Left renal cortex interstitium (tissue), 4 donors: Measurements from ENCODE around the gene STK24. TPM values are rescaled to one million over a fixed set of nuclear protein-coding genes. Genes with fewer than 3 reads are reported as not detected.

Experiments used
- DNase-seq, 4 donors: peaks; one replicate each; pipeline ENCODE4 v3.0.0-alpha.2; 2013; ENCODE audit warnings: low read depth in 4 of 4, low spot score in 2 of 4, missing footprints in 1 of 4
- polyA plus RNA-seq, 4 donors: library from polyadenylated mRNA; unstranded; fragments of 120-200 nt; gene quantifications; one replicate each; pipeline ENCODE4 v1.2.1, GENCODE V29; 2013; ENCODE audit not compliant: insufficient read length in 4 of 4

The STK24 gene
- polyA plus RNA-seq, 4 donors = 110 to 129 (median 115) TPM

DNA sequence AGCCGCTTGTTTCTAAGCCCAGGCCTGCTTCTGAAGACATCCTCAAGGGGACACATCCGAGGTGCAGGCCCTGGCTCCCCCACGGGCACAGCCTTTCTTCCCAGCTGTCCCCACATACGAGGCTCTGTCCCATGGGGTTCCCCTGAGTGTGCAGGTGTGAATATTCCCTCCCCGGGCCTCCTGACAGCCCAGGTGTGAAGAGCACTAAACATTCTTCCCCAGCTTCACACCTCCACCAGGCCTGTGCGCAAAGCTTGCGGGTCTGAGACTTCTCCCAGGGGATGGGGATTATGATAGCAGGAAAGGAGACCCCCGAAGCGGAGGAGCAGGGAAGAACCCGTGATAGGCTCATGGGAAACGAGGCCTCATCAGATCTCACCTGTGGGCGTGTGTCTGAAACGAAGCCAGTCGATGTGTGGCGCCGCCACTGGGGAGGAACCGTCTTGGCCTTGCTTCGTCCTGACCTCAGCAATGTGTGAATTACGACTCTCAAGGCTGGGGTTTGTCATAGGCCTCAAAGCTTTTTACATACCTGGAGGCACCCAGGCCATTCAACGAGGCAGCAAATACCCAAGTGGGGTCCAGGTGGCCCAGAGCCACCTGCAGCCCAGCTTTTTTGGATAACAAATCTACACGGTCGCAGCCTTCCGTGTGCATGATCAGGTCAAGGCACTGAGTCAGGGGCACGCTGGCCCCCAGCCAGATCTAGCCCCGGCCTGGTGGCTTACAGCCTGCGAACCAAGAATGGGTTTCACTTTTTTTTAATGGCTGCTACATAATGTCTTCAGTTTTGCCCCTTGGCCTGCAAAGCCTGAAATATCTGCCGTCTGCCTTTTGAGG is 134.3 kb downstream of the STK24 start:
- no peak for DNase-seq

DNA sequence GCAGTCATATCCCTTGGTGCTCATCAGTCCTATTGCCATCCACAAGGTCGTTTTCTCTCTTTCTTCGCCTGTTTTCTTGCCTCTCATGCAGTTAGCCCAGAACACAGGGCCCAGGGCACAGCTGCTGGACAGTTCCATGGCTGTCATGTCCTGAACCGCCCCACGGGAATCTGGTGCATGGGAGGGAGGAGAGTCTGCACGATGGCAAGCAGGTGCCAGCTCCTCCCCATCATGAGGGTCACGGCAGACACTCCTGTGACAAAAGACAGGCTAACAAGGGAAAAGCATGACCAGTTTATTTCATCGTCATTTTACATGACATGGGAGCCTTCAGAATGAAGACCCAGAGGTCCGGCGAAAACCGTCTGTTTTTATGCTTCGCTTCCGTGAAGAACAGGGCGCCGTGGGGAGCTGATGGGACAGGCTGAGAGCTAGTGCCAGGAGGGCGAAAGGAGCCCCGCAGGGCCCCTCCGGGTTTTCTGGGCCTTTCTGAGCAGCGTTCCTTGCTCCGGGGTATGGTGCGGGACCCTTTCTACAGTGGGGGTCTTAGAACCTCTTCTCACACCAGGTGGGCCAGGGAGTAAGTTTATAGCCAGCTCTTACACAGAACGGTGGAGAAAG is 135.7 kb downstream of the STK24 start:
- no peak for DNase-seq

- no peak for DNase-seq
These were observed 136.4 kb downstream of the STK24 start for GRCh38 chr13:98440390-98441055.

GRCh38 chr13:98439896-98440295 is 137.0 kb downstream of the STK24 start:
- no peak for DNase-seq

DNA sequence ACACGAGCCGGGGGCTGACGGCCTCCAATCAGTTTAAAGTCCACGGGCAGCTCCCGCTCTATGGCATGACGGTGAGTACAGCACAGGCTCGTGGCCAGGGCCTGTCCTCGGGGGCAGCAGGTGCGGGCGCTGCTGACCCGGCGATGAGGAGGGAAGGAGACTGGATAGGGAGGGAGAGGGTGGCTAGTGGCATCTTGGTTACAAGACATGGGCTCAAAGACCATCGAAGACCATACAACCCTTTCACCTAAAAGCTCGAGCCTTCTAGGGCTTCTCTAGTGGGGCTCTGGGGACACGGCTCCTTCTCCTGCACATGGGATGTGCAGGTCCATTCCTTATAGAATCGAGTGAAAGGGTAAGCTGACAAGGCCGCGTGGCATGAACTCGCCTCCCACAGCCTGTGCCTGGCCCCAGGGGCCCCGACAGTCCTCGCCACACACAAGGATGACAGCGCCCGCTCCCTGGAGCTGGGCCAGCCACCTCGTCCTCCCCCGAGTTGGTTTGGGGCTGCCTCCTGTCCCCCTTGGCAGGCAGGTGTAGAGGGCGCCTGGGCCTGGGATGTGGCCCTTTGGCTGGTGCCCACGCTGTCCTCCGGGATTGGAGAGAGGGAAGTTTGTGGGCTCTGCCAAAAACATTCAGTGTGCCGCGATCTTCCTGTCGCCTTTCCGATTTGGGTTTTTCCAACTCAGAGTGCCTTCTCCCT is 137.6 kb downstream of the STK24 start:
- DNase-seq = no peak

DNA sequence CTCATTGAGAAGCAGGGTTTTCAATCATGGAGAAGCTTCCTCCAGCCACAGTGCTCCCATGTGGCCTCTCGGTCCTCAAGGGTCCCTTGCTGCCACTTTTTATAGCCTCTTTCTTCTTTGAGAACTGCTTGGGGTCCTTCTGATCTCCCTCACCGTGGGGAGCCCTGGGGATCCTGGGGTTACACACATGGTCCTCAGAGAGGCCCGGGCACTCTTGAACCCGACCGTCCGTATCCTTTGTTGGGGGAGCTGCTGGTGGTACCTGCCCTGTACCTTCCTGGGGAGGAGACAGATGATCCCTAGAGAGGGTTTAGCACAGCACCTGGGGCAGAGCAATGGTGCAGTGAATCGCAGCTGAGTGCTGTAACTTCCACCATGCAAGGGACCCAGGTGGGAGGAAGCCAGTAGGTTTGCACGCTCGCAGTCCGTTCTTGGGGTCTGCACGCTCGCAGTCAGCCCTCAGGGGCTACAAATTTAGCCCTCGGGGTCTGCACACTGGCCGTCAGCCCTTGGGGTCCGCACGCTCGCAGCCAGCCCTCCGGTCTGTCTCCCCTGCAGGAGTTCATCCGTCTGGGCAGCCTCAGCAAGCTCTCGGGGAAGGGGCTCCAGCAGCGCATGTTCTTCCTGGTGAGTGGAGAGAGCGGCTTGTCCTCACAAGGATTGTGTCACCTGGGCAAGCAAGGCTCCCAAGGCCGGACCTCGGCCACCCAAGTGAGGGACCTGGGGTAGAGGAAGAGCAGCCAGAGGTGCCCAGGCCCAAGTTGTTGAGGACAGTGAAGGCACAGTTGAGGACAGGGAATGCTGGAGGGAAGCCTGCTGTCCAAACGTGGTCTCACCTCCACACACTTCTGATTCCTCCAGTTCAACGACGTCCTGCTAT is 138.4 kb downstream of the STK24 start:
- DNase-seq = no peak

DNA sequence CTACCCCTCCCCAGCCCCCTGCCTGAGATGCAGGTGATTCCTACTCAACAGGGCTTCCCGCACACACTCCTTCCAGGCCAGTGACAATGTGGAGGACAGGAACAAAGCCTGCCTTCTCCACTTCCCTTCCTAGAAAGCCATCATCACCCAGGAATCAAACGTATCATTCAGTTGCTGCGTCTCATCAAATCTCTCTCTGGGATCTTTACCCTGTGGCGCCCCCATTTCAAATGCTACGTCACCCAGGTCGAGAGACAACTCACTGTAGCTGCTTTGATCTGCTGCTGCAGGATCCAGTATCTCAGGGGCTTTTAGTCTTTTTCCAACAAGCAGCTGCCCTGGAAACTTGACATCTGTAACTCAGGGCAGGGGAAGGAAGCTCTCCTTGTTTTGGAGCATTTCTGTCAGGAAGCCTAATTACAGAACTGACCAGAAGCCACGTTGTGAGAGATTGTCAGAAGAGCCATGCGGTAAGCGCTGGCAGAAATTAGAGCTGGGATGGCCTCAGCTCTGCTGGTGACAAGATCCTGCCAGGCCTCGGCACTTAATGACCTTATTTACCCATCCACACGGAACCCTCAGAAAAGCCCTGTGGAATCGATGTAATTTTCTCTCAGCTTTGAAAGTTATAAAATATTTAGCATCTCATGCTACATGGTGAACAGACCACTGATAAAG is 140.5 kb downstream of the STK24 start:
- DNase-seq = no peak

DNA sequence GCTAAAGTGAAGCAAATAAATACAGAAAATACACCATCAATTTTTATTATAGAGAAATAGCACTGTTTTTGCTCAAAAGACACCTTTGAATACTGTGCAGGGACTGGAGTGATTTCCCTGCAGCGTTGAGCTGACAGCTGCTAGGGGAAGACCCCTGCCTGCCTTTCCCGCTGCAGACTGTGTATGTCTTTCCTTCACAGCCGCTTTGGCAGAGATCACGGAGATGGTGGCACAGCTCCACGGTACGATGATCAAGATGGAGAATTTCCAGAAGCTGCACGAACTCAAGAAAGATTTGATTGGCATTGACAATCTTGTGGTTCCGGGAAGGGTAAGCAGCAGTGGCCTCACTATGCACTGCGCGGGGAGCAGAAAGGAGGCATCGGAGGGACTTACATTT is 141.5 kb downstream of the STK24 start:
- DNase-seq = no peak

DNA sequence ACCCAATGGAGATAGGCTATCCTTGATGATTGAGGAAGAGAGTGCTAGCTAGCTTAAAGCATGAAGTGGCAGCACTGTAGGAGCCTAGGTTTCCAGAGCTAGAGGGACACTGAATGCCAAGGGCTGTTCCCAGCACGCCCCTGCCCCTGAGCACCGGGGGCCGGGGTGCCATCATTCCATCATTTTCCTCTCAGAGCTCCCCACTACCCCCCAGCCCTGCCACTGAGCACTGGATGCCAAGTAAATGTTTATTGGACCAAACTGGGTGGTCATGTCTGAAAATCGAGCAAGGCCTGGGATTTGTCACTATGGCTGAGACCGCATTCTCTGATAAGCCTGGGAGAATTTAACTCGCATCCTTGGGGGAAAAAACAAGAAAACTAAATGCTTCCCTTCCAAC is 142.8 kb downstream of the STK24 start:
- DNase-seq = no peak

- DNase-seq = no peak
These were observed 143.3 kb downstream of the STK24 start for GRCh38 chr13:98433654-98434053.

GRCh38 chr13:98432638-98433037 is 144.3 kb downstream of the STK24 start:
- no peak for DNase-seq

DNA sequence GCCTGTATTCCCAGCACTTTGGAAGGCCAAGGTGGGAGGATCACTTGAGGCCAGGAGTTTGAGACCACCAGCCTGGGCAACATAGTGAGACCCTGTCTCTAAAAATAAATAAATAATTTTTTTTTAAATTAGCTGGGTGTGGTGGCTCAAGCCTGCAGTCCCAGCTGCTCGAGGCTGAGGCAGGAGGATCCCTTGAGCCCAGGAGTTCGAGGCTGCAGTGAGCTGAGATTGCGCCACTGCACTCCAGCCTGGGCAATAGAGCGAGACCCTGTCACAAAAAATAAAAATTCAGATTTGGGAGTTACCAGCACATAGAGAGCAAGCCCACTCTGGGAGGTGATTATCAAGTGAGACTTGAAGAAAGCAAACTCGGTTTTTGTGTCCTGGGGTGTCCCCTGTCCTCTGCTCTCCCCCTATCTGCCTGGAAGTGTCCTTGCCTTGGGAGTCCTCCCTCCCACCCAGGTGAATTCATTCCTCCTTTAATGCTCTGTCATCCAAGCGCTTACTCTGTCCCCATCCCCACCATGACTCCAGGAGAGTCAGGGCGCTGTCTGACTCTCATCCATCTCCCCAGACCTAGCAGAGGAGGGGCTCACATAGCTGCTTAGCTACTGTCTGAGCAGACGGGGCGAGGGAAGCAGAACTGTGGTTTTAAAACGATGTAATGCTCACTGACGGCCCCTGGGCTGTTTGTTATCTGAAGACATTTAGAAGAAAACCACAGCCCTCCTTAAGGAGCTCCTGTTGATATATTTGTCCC is 146.8 kb downstream of the STK24 start:
- no peak for DNase-seq

DNA sequence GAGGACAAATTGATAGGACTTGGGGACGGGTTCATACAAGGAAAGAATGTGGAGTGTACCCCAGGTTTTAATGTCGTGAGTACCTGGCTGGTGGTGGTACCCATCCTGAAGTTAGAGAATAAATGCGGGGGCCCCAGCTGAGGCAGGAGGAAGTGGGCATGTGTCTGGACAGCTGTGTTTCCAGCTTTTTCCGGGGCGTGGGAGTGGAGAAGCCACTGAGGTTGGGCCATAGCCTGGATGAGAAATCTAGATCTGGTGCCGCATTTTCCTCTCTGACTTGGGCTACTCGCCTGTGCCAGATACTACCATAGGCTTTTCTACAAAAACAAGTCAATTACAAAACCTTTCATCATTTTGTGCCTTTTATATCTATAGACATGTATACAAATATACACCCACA is 147.4 kb downstream of the STK24 start:
- no peak for DNase-seq

DNA sequence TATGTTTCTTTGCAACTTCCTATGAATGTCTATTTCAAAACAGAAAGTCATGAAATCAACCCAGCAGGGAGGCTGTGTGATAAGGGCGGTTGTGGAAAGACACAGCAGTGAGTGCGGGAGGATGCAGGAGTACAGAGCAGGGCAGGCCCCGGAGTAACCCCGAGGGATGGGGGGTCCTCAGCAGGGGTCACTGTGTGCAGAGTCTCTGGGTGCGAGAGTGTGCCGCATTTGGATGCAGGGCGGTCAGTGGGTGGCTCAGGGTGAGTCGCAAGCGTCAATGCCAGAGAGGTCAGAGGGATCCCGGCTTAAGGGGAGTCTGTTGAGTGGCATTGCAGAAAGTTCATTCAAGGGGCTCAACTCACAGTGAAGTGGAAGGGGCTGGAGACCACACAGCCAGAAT is 147.8 kb downstream of the STK24 start:
- DNase-seq = no peak

GRCh38 chr13:98428256-98428966 is 148.5 kb downstream of the STK24 start:
- no peak for DNase-seq

- no peak for DNase-seq
These were observed 149.4 kb downstream of the STK24 start for GRCh38 chr13:98427331-98427995.

GRCh38 chr13:98423417-98423816 is 153.5 kb downstream of the STK24 start:
- DNase-seq = no peak

DNA sequence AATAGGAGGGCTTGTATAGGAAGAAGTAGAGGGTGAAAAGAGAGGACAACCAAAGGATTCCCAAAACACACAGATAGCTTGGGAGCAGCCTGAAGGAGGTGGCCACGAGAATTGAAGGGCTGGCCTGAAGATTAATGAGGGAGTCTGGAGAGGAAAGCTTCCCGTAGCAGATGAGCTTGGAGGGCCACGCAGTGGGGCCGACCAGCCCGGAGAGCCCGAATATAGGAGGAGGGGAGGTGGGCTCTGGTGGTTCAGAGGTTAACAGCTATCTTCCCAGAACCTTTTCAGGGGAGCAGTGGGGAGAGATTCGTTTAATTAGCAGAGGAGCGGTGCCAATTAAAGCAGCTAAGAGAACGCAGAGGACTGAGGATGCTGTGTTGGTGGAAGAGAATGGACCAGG is 154.9 kb downstream of the STK24 start:
- no peak for DNase-seq
